ENCODE data around the gene BLOC1S1. TPM values are rescaled to one million over a fixed set of nuclear protein-coding genes. Genes with fewer than 3 reads are reported as not detected.

Gene BLOC1S1
- total RNA-seq, 1 experiment from 2014 or later: 76.0 TPM

GRCh38 chr12:55765736-55766290, 50.0 kb downstream of the BLOC1S1 start:
- no peak for TF ChIP-seq EZH2 (IDR thresholded peaks at IDR 0.05; ENCODE audit: borderline replicate concordance, low read depth, low read length, poor library complexity, severe bottlenecking)
- no peak for TF ChIP-seq CTCF (conservative IDR thresholded peaks at IDR 0.05; ENCODE audit: low read depth, low read length)
- BruUV-seq (replicated peaks): no TSS peak
- ChIA-PET POLR2A (ENCODE audit: low non-redundant PET) (no interaction called here), CTCF (no interaction called here)
- H3K9me3 ChIP-seq (ENCODE audit: low read depth, low read length, poor library complexity, severe bottlenecking): no peaks in the 10 kb centered on the region
- intact Hi-C loops (cut with micrococcal nuclease; ENCODE audit: unreplicated experiment): no loop called here
- H3K4me3 ChIP-seq (ENCODE audit: low read depth, low read length, poor library complexity, severe bottlenecking): no peak overlapping the region
- H3K27ac ChIP-seq (ENCODE audit: low read depth, low read length, poor library complexity, severe bottlenecking): no peak overlapping the region
- no peaks in the 10 kb centered on the region for H3K4me1 ChIP-seq (ENCODE audit: insufficient read depth, low read length, poor library complexity, severe bottlenecking)
- H3K36me3 ChIP-seq (ENCODE audit: insufficient read depth, low read length, poor library complexity, severe bottlenecking): peaks cover 21% of the 10 kb centered on the region
- DNase-seq (ENCODE audit: low spot score): no peak
- H3K27me3 ChIP-seq (replicated peaks; ENCODE audit: insufficient read depth, low read depth, low read length, poor library complexity): no peaks in the 10 kb centered on the region

GRCh38 chr12:55767156-55767555, 51.3 kb downstream of the BLOC1S1 start:
- ChIA-PET POLR2A (ENCODE audit: low non-redundant PET) (no interaction called here), CTCF (no interaction called here)
- H3K4me1 ChIP-seq (ENCODE audit: insufficient read depth, low read length, poor library complexity, severe bottlenecking): no peaks in the 10 kb centered on the region
- no peak for DNase-seq (ENCODE audit: low spot score)
- BruUV-seq (replicated peaks): no TSS peak
- intact Hi-C loops (cut with micrococcal nuclease; ENCODE audit: unreplicated experiment): no loop called here
- TF ChIP-seq CTCF (conservative IDR thresholded peaks at IDR 0.05; ENCODE audit: low read depth, low read length): no peak
- no peak for TF ChIP-seq EZH2 (IDR thresholded peaks at IDR 0.05; ENCODE audit: borderline replicate concordance, low read depth, low read length, poor library complexity, severe bottlenecking)
- peaks cover 32% of the 10 kb centered on the region for H3K36me3 ChIP-seq (ENCODE audit: insufficient read depth, low read length, poor library complexity, severe bottlenecking)
- H3K9me3 ChIP-seq (ENCODE audit: low read depth, low read length, poor library complexity, severe bottlenecking): no peaks in the 10 kb centered on the region
- no peaks in the 10 kb centered on the region for H3K27me3 ChIP-seq (replicated peaks; ENCODE audit: insufficient read depth, low read depth, low read length, poor library complexity)
- H3K4me3 ChIP-seq (ENCODE audit: low read depth, low read length, poor library complexity, severe bottlenecking): no peak overlapping the region
- H3K27ac ChIP-seq (ENCODE audit: low read depth, low read length, poor library complexity, severe bottlenecking): no peak overlapping the region

Other genes starting within 250 kb of the BLOC1S1 start
- gene OR6C70, start 245.9 kb upstream of the BLOC1S1 start, total RNA-seq (2021): not detected in 2 replicates
- gene OR6C68, start 223.7 kb upstream of the BLOC1S1 start, total RNA-seq (2021): not detected in 2 replicates
- not detected in 2 replicates for gene OR6C4, start 166.4 kb upstream of the BLOC1S1 start, total RNA-seq (2021)
- not detected in 2 replicates for gene OR2AP1, start 143.6 kb upstream of the BLOC1S1 start, total RNA-seq (2021)
- not detected in 2 replicates for gene OR10P1, start 79.2 kb upstream of the BLOC1S1 start, total RNA-seq (2021)
- 14.7 and 21.4 TPM in 2 replicates for gene ITGA7, start 8.1 kb upstream of the BLOC1S1 start, total RNA-seq (2021)
- gene RDH5, start 4.3 kb downstream of the BLOC1S1 start, total RNA-seq (2021): 6.7 and 9.7 TPM in 2 replicates
- 367 and 371 TPM in 2 replicates for gene CD63, start 13.0 kb downstream of the BLOC1S1 start, total RNA-seq (2021)
- 38.4 and 46.9 TPM in 2 replicates for gene GDF11, start 27.1 kb downstream of the BLOC1S1 start, total RNA-seq (2021)
- gene SARNP, start 101.7 kb downstream of the BLOC1S1 start, total RNA-seq (2021): 104 and 115 TPM in 2 replicates
- 32.3 and 35.4 TPM in 2 replicates for gene ORMDL2, start 102.0 kb downstream of the BLOC1S1 start, total RNA-seq (2021)
- gene DNAJC14, start 113.5 kb downstream of the BLOC1S1 start, total RNA-seq (2021): 44.5 and 44.8 TPM in 2 replicates
- 2.2 and 2.3 TPM in 2 replicates for gene MMP19, start 126.9 kb downstream of the BLOC1S1 start, total RNA-seq (2021)
- gene PYM1, start 211.8 kb downstream of the BLOC1S1 start, total RNA-seq (2021): 23.8 and 24.6 TPM in 2 replicates
- gene DGKA, start 215.1 kb downstream of the BLOC1S1 start, total RNA-seq (2021): 10.1 and 13.7 TPM in 2 replicates
- 1.2 and 2.0 TPM in 2 replicates for gene PMEL, start 250.0 kb downstream of the BLOC1S1 start, total RNA-seq (2021)

Measured in A673 (cell line).